ENCODE measurements around the gene MRFAP1L1.

DNA sequence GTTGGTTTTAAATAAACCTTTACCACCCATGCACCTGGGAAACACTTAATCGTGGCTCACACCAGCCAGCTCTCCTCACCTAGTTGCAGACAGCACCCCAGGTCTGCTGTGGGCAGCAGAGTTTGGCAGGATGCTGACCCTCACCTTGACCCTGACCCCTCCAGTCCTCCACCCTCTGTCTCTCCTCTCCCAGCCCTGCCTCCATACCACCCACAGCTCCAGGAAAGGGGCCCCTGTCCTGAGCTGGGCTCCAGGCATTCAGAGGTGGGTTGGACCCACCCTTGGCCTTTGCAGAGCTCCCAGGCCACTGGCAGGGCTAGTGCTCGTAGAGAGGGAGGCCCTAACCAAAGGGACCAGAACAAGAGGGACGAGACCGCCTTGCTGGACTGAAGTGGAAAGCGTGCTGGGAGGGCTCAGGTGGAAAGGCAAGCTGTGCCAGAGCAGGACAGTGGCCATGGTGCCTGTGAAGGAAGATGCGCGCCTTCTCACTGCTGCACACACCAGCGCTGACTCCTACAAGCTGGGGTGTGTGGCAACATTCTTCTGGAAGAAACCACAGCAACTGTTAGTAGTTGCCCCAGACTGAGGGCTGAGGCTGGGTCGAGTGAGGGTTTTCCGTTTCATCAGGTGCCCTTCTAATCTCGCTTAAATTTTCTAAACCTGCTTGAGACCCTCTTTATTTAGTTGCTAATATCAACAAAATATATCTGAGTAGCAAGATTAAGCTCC is 26.6 kb downstream of the MRFAP1L1 start:
- TF ChIP-seq, protein P1, sequence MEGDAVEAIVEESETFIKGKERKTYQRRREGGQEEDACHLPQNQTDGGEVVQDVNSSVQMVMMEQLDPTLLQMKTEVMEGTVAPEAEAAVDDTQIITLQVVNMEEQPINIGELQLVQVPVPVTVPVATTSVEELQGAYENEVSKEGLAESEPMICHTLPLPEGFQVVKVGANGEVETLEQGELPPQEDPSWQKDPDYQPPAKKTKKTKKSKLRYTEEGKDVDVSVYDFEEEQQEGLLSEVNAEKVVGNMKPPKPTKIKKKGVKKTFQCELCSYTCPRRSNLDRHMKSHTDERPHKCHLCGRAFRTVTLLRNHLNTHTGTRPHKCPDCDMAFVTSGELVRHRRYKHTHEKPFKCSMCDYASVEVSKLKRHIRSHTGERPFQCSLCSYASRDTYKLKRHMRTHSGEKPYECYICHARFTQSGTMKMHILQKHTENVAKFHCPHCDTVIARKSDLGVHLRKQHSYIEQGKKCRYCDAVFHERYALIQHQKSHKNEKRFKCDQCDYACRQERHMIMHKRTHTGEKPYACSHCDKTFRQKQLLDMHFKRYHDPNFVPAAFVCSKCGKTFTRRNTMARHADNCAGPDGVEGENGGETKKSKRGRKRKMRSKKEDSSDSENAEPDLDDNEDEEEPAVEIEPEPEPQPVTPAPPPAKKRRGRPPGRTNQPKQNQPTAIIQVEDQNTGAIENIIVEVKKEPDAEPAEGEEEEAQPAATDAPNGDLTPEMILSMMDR (IDR thresholded peaks at IDR 0.05), result no peak
- TF ChIP-seq POLR2AphosphoS5 (IDR thresholded peaks at IDR 0.05), result no peak
- TF ChIP-seq EP300 (IDR thresholded peaks at IDR 0.05), result no peak
- no peak for TF ChIP-seq POLR2A (IDR thresholded peaks at IDR 0.05)

Measured in sigmoid colon (tissue), 4 donors.